NCI-H748 (cell line): ENCODE data around the gene HPN.
"Not testable (repeated sequence)": the region's sequence is repeated elsewhere in the genome, so short reads cannot be mapped to it uniquely, and the experiment has no call there.

Experiments
- DNase-seq: peaks from one replicate; lab custom pipeline; 2025; ENCODE audit not compliant: unreplicated experiment; lab: John Stamatoyannopoulos, UW

HPN gene

DNA sequence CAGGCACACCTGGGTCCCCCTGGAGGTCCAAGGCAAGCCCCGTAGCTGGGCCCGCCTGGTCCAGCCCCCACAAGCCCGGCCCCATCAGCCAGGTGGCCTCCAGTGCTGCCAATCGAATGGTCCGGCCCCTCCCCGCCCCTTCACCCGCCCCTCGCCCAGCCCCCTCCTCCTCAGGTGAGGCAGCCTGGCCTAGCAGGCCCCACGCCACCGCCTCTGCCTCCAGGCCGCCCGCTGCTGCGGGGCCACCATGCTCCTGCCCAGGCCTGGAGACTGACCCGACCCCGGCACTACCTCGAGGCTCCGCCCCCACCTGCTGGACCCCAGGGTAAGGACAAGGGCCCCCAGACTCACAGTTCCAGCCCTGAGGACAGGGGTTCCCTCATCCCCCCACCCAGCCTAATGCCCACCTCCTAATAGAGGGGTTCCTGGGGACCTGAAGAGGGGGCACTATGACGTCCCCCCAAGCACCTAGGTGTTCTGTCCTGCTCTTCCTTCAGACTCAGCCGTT is at the start of gene HPN:
TSS of gene HPN (plus strand) at position 174 of the 508 bp plus-strand sequence. CDS start 786 bp downstream, outside the sequence.
- DNase-seq = no peak

DNA sequence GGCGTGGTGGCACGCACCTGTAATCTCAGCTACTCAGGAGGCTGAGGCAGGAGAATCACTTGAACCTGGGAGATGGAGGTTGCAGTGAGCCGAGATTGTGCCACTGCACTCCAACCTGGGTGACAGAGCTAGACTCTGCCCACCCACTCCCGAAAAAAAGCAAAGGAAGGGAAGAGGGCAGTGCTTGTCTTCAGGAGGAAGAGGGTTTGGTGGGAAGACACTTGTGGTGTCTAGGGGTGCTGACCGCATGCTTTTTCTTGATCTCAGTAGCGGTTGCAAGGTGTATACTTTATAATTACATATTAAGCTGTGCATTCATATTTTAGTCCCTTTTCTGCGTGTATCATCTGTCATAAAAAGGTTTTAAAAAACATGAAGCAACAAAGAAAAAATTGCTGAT is 48.9 kb upstream of the HPN start:
- not testable (repeated sequence) for DNase-seq

GRCh38 chr19:34994286-34994642 is 47.3 kb upstream of the HPN start:
- no peak for DNase-seq

DNA sequence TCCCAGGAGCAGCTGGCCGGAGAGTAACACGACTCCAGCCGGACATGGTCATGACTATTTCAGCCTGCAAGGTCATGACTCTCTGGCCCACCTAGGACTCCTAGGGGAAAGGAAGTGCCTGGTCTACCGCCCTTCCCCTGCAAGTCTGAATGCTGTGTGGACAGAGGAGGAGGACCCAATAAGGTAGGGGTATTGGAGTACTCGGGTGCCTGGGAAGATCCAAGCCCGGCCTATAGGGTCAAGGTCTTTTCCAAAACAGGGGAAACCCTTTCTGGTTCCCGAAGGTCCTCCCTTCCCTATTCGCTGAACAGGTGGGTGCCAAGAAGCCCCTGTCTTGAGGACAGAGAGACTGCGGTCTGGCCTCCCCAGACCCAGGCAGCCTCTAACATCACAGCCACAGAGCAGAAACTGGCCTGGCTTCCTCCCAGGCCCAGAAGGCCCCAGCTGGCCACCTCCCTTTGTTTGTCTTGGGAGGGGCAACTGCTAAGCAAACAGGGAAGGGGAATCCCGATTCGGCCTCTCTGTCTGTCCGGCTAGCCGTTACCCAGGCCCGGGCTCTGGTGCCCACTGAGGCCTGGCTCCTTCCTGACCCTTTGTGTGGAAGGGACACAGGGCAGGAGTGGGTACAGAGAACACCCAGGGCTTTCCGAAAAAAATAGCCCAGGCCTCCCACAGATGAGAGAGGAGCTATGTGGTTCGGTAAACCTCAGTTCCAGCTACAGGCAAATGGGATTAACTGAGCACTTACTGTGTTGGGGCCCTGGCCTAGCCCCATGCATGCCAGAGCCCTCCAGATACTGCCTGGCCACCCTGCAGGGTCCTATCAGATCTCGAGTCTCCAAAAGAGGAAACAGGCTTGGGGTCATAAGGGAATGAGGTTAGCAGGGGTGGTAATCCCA is 46.6 kb upstream of the HPN start:
- DNase-seq = peak; percentile 84

DNA sequence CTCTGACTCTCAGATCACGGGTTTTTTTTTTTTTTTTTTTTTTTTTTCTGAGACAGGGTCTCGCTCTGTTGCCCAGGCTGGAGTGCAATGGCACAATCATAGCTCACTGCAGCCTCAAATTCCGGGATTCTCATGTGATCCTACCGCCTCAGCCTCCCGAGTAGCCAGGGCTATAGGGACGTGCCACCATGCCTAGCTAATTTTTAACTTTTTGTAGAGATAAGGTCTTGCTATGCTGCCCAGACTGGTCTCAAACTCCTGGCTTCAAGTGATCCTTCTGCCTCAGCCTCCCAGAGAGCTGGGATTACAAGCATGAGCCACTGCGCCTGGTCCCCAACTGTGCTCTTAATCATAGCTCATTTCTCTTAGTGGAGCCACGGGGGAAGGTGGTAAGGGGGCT is 46.0 kb upstream of the HPN start:
- no peak for DNase-seq

DNA sequence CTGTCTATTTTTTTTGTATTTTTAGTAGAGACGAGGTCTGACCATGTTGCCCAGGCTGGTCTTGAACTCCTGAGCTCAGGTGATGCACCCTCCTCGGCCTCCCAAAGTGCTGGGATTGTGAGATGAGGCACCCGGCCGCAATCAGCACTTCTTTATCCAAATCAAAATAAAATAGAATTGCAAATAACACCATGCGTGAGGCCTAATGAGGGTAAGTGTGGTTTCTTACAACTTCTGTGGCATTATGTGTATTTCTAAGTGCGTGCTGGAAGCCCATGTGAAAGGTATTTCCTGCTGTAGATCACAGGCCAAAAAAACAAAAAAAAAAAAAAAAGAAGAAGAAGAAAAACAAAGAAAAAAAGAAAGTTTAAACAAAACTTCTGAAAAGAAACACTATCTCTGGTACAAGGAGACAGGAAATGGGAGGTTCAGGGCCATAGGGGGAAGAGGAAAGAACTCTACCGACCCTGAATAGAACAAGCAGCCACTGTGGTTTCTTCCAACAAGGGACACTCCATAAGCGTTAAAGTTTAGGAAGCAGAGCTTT is 44.4 kb upstream of the HPN start:
- DNase-seq = no peak

DNA sequence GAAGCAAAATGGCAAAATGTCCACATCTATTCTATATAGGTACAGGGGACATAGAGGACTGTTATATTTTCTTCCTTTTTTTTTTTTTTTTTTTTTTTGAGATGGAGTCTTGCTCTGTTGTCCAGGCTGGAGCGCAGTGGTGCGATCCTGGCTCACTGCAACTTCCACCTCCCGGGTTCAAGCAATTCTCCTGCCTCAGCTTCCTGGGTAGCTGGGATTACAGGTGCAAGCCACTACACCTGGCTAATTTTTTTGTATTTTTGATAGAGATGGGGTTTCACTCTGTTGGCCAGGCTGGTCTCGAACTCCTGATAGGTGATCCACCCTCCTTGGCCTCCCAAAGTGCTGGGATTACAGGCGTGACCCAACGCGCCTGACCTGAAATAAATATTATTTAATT is 43.3 kb upstream of the HPN start:
- not testable (repeated sequence) for DNase-seq

DNA sequence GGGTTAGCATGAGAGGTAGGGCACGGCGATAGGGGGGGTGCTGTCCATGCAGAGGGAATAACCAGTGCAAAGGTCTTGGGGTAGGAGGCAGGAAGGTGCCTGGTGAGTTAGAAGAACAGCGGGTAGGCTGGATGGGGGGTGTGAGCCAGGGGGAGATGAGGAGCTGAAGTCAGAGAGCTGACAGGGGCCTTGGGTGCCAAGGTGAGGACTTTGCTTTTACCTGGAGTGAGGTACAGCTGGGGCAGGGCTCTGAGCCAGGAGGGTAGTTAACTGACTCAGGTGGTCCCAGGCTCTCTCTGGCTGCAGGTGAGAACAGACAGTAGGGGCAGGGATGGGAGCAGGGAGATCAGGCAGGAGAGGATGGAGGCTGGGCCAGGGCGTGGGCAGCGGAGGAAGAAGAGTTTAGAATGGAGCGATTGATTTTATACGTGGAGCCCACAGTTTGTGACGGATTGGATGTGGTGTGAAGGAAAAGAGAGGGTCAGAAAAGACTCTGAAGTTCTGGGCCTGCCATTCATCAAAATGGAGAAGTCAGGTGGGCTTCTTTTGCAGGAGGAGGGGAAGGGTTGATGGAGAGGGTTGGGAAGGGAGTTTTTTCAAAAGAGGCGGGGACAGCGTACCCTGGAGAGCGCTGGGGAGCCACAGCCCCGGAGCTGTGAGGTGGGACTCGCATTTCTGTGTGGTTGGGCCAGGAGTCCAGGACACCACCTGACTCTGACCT is 42.6 kb upstream of the HPN start:
- DNase-seq = no peak

- DNase-seq = peak; percentile 91
These were observed 41.8 kb upstream of the HPN start, which contains the start of gene GRAMD1A for GRCh38 chr19:34999498-35000337. GRAMD1A (plus strand) TSS chr19:35000323; CDS start chr19:35000479, 156 bp downstream.

GRCh38 chr19:35000338-35000646 is 41.2 kb upstream of the HPN start:
- DNase-seq = no peak

DNA sequence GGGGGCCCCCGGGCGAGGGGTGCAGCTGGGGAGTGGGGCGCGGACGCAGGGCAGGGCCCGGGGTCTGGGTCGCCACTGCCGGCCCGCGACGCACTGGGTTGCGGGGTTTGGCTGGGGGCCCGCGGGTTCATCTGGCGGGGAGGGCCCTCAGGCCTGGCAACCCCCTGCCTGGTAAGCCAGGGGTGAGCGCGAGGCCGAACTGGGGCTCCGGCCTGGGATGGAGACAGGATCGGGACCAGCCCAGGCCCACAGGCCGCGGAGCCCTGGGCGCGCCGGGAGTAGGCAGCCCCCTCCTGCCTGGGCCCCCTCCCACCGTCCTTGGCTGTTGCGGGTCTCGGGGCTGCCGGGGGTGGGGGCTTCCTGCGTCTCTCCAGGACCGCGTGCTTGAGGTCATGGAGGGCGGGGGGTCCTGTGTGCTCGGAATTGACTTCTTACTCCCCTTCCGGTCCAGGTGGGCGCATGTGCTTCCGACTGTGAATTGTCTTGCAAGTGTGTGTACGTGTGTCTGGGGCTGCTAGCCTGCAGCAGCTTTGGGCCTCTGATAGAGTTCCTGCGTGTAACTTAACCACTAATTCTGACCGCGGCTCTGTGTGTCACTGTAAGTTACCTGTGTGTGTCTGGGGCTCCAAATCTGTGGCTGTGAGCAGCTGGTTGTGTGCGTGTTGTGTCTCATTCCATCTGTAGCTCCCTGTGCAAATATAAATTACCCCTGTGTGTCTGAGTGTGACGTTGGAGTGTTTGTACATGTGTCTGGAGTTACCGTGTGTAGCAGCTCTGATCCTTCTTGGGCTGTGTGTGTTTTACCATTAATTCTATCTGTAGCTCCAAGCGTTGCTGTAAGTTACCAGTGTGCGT is 40.6 kb upstream of the HPN start:
- peak; percentile 82 for DNase-seq

GRCh38 chr19:35002037-35002535 is 39.4 kb upstream of the HPN start:
- DNase-seq = no peak

GRCh38 chr19:35004517-35005255 is 36.8 kb upstream of the HPN start:
- DNase-seq = no peak

DNA sequence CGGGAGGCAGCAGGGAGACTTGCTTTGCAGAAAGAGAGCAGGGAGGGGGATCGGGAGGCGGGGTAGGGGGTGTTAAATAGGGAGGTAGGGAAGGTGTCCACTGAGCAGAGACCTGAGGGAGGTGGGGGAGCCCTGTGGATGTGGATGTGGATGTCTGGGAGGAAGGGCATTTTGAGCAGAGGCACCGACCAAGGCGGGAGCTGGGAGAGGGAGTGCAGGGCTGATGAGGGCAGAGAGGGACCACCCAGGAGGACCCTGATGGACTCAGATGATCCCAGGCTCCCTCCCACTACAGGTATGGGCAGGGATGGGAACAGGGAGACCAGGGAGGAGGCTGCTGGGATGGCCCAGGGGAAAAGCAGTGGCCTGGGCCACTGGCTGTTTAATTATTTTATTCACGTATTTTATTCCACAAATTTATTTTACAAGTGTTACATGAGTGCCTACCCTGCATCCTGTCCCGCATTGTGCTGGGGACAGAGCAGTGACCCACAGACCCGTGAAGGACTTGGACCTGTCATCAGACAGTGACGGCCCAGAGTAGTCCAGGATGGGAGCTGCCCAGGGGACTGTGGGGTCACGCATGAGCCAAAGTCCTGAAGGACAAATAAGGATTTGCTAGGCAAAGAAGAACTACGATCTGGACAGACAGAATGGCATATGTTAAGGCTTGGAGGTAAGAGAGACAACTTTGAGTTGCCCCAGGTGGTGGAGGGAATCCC is 36.1 kb upstream of the HPN start:
- no peak for DNase-seq

DNA sequence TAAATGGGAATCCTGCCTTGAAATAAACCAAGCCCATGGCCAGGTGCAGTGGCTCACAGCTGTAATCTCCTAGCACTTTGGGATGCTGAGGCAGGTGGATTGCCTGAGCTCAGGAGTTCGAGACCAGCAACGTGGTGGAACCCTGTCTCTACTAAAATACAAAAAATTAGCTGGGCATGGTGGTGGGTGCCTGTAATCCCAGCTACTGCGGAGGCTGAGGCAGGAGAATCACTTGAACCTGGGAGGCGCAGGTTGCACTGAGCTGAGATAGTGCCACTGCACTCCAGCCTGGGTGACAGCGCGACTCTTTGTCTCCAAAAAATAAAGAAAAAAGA is 35.5 kb upstream of the HPN start:
- DNase-seq = not testable (repeated sequence)

GRCh38 chr19:35006342-35006998 is 35.1 kb upstream of the HPN start:
- peak; percentile 59 for DNase-seq

GRCh38 chr19:35006999-35007365 is 34.5 kb upstream of the HPN start:
- DNase-seq = no peak

GRCh38 chr19:35007427-35007826 is 34.1 kb upstream of the HPN start:
- not testable (repeated sequence) for DNase-seq
